GM18951 (cell line): ENCODE measurements around the gene AQP4.

ENCODE experiments used
- POLR2A ChIP-seq: IDR thresholded peaks from 4 replicates; pipeline ENCODE4 v1.6.1; 2011; ENCODE audit warnings: mild to moderate bottlenecking; ENCODE audit not compliant: insufficient read length, insufficient read depth; ENCODE audit errors: extremely low read depth
- in situ Hi-C: fragments of 300-500 bp; cut with MboI; formaldehyde crosslinking; loops from one replicate; pipeline ENCODE4 v1.12.0; 2022; ENCODE audit warnings: low sequenced_read_pairs, mixed read lengths, inconsistent platforms; ENCODE audit not compliant: unreplicated experiment

AQP4 gene

DNA sequence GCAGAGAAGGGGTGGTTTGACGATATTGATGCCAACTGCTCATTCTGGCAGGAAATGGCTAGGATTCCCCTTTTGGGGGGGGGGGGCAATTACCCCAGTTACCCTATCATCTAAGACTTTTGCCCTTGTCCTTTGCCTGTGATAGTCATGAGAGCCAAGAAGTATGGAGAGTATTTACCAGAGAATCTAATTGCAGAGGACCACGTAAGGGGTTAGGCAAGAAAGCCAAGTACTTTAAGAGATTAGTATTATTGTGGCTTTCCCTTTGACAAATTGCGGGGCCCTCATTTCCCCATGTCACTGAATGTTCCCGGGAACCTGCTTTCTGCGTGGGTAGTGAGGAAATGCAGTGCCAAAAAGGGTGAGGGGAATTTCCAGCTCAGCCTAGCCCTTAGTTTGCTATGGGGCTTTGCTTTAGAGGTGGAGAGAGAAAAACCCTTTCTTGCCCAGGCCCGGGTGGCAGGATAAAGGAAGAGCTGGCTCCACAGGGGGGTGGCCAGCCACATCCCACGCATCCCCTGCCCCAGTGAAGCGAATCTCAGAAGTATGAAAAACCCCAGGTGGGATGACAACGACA lies 1.5 kb downstream of the AQP4 start:
- in situ Hi-C loops, result no loop called here

DNA sequence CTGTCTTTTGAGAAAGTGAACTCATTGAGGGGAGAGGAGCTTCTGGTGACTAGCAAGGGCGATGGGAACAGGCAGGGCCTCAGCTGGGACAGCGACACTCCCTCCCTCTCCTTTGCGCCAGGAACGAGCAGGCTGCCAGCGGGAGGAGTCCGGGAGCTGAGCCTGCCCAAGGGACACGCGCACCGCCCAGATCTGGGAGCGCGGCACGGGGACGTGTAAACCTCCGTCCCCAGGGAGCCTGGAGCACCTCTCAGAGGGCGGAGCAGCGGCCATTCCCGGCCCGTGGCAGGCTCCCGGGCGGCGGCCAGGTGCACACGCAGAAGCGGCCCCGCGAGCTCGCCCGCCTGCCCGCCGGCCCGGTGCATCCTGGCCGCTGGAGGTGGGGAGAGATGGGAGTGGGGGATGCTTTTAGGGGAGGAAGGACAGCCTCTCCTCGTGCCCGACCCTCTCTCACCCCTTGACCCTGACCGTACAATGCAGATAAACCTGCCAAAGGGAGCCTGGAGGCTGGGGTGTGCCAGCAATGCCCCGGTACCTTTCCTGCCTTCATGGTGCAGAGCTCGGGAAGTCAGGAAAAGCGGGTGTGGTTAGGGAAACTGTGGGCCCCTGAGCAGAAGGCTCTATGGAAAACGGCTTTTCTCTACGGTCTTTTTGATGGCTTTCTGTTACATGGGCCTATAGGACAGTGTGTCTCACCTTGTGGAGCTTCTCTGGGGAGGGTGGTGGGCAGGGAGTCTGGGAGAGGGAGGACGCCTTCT lies 2.2 kb downstream of the AQP4 start:
- in situ Hi-C loops, result no loop called here
- no peak for TF ChIP-seq POLR2A

More for the DNA sequence above, 1.5 kb downstream of the AQP4 start:
- no peak for TF ChIP-seq POLR2A

DNA sequence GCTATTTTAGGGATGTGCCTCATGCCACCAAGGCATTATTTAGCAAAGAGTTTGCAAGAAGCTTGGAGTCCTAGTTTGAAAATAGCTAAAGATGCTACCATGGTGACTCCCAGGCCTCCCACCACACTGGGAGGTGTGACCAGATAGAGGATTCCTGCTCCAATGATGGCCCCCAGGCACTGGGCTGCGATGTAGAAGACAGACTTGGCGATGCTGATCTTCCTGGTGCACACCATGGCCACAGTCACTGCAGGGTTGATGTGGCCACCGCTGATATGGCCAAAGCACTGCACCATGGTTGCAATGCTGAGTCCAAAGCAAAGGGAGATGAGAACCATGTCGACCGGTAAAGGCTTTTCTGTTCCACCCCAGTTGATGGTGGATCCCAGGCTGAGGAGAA lies 3.4 kb downstream of the AQP4 start:
- no peak for TF ChIP-seq POLR2A
- in situ Hi-C loops, result no loop called here

DNA sequence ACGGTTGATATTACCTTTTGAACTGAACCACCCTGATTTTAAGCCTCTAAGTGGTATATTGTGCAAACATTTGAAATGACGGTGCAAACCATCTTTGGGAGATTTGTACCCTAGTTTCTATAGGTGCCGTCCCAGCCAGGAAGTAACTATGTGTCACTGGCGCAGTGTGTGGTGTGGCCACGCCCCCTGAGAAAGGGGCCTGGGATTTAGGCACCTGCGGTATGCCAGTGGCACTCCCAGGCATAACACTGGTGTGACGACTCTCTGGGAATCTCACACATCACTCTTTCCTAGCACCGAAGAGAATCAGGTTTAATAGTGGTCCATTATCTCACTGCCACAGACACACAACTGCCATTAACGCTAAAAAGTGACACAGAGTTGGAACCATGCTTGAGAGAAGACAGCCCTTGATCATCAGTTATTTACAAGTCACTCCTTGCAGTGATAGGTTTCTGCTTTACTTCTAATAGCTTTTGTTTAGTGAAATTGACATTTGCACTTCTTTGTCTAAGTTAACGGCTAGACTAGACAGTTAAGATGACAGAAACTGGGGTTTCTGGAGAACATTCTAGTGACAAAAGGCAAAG lies 11.1 kb downstream of the AQP4 start:
- in situ Hi-C loops, result no loop called here
- TF ChIP-seq POLR2A, result no peak

DNA sequence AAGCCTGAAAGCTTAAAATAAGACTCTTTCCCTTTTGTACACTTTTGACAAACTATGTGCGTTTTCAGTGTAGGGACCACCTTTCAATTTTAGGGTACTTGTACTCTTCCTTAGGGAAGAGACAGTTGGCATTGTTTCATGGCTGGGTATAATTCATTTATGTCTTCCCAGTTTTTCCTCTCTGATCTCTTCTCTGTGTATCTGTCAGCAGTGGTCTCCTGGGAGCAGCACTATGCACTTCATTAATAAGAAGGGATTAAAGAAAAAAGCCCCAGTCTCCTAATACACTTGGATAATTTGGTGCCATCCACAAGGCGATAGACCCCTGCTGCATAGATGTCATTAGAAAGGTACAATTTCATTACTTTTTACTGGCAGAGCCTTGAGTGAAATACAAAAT lies 12.1 kb downstream of the AQP4 start:
- in situ Hi-C loops, result no loop called here
- TF ChIP-seq POLR2A, result no peak

DNA sequence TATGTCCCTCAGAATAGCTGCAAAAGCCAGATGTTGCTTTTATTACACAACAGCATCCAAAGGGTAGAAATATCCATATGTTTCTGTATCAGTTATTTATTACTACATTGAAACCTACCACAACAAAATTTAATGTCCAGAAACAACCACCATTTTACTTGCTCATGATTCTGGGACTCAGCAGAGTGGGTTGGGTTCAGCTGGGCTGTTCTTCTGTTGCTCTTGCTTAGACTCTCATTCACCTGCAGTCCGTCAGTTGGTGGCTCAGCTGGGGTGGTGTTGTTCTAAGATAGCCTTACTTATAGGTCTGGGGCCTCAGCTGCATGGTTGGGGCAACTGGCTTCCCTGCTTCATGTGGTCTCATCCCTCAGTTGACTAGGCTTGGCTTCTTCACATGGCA lies 21.7 kb downstream of the AQP4 start:
- in situ Hi-C loops, result no loop called here
- no peak for TF ChIP-seq POLR2A

DNA sequence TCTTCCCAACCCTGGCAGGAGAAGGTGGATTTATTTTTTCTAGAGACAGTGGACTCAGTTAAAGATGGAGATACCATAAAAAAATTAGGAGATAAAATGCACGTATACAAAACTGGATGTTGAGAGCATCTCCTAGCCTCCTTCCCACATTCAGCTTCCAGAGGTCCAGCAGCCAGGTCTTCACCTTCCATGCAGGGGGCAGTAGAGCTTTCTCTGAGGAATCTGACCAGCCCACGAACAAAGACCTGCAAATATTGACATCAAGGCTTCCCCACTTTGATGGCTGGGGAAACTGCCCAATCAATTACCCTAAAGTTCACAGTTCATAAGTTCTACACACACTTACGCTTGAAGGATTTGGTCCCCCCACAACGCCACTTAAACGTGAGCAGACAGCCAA lies 24.5 kb downstream of the AQP4 start:
- in situ Hi-C loops, result no loop called here
- TF ChIP-seq POLR2A, result no peak

DNA sequence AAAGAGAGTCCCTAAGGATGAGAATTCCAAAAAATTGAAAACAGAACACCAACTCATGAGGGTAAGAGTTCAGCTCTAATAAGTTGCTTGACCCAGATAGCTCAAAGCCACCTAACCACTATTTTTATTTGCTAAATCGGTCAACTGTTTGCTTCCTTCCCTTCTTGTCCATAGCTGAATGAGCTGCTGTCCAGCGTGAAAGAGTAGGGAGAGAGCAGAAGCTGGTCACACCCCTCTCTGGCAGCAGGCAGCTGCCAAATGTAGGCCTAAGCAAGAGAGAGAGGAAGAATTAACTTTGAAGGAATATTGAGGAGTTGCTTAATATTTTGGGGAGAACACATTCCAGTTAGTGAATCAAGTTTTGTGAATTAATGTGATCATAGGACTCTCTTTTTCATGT lies 25.9 kb downstream of the AQP4 start:
- in situ Hi-C loops, result no loop called here
- no peak for TF ChIP-seq POLR2A

DNA sequence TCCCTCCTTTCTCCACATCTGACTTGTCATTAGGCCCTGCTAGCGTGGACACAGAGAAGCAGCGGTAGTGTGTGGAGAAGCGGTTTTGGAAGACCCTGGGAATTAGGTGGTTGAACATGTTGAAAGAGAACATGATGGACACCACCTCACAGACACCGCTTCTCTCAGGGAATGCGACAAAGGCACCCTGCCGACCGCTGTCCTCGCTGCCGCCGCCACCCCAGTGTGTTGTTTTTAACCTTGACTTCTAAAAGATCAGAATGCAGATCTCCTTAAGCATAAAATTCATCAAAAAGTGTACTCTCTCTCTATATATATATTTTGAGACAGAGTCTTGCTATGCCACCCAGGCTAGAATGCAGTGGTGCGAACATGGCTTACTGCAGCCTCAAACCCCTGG lies 33.2 kb downstream of the AQP4 start:
- no peak for TF ChIP-seq POLR2A
- in situ Hi-C loops, result no loop called here

DNA sequence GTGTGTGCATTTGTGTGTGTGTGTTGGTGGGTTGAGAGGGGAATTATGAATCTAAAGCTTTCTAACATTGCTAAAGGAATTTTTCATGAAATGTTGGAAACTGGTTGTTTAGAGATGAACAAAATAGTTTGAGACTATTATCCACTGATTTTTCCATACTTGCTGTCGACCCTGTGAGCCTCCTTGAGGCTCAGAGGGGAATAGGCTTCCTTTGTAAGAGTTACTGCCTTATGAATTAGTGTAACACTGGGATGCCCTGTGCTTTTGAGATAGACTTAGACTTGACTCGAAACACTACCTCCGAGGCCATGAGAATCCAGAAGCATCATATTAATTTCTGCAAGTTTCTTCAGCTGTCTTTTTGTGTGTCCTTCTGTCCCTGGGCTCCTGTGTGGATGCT lies 37.9 kb downstream of the AQP4 start:
- in situ Hi-C loops, result no loop called here
- TF ChIP-seq POLR2A, result no peak

DNA sequence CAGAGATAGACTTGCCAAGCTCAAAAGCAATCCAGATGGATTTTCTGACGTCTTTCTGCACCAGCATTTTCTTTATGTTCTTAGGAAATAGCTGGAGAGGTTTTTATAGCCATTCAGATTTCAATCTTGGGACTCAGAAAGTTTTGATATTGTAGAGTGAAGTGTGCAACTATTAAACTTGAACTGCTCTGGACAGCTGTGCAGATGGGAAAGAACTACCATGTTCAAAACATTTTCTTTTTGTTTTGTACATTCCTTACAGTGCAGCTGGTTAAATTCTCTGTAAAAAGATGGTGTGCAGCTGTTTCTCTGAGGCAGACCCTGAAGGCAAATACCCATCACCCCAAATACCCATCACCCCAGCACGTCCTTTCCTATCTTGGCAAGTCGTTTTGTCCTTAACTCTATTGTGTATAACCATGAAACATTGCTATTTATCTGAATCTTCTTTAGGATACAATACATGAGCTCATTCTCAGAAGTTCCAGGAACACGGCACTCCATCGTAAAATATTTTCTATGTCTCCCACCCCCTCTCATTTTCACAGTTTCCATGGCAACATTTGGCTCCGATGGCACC lies 38.8 kb downstream of the AQP4 start:
- in situ Hi-C loops, result no loop called here
- TF ChIP-seq POLR2A, result no peak

DNA sequence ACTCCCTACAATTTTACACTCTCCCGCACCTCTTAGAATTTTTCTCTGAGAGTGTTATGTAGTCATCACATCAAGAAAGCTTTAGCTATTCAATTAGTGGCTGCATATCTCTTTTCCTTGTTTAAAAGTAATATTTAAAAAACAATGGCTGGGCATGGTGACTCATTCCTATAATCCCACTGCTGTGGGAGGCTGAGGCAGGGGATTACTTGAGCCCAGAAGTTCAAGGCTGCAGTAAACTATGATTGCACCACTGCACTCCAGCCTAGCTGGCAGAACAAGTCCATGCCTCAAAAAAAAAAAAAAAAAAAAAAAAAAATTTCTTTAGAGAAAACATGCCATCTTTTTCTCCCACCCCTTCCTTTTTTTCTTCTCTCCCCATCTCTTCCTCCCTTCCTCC lies 44.3 kb downstream of the AQP4 start:
- in situ Hi-C loops, result no loop called here
- no peak for TF ChIP-seq POLR2A

DNA sequence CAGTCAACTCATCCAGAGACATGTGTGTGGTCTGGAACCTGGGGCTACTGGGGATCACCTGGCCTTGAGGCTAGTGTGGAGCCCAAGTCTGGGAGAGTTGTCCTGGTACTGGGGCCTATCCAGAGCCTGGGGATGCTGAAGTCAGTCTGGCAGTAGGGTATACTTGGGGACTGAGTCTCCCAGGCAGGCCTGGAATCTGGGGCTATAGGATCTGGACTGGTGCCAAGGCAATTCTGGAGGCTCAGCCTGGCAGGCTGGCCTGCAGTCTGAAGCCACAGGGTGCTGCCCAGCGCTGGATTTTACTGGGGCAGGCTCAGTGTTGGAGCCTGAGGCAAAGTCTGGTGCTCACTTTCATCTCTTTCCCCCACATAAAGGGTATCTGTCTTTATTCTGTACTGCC lies 46.5 kb downstream of the AQP4 start:
- no peak for TF ChIP-seq POLR2A
- in situ Hi-C loops, result no loop called here

DNA sequence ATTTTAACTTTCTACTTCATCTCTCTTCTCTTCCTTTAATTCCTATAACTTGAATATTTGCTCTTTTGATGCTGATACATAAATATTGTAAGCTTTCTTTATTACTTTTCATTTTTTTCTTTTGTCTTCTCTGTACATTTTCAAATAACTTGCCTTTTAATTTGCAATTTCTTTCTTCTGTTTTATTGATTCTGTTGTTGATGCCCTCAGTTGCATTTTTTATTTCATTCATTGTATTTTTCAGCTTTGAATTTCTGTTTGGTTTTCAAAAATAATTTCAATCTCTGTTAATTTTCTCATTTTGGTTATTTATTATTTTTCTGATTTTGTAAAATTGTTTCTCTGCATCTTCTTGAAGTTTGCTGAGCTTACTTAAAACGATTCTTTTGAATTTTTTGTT lies 47.0 kb downstream of the AQP4 start:
- in situ Hi-C loops, result no loop called here
- no peak for TF ChIP-seq POLR2A

DNA sequence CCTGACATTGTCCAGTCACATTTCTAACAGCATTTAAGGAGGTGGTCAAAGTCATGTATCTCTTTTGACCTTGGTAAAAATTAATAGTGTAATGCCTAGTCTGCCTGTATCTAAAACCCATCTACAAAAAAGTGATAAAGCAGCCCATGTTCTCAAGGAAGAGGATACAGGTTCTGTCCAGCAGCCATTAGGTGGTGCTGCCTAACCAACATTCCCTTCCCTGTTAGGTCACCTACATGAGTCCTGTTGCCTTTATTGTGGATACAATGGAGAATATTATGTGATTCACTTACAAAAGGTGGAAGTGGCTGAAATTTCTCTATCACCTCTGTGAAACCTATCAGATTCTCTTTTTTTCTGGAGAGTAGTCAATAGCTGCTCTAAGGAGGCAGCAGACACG lies 52.5 kb downstream of the AQP4 start:
- no peak for TF ChIP-seq POLR2A
- in situ Hi-C loops, result no loop called here
